Large intestine (tissue), 3 donors: ENCODE measurements around the gene MACO1. TPM values are rescaled to one million over a fixed set of nuclear protein-coding genes. Genes with fewer than 3 reads are reported as not detected.
"Not testable (repeated sequence)": the region's sequence is repeated elsewhere in the genome, so short reads cannot be mapped to it uniquely, and the experiment has no call there.

ENCODE experiments used
- DNase-seq, 2 donors: peaks; one replicate each; pipeline versions ENCODE4 v3.0.0 to v3.0.0-alpha.2; 2013
- H3K27ac ChIP-seq: one replicate; pipeline ENCODE4 v1.5.1; 2013; ENCODE audit warnings: low read length
- H3K27me3 ChIP-seq: 2 replicates; pipeline ENCODE4 v1.6.1; 2013; ENCODE audit warnings: low read length; ENCODE audit not compliant: control insufficient read depth, insufficient read depth
- H3K36me3 ChIP-seq: 2 replicates; pipeline ENCODE4 v1.6.1; 2013; ENCODE audit warnings: low read length; ENCODE audit not compliant: control insufficient read depth, insufficient read depth
- H3K4me1 ChIP-seq: one replicate; pipeline ENCODE4 v1.6.1; 2013; ENCODE audit warnings: low read length; ENCODE audit not compliant: control insufficient read depth, insufficient read depth
- H3K4me3 ChIP-seq: one replicate; pipeline ENCODE4 v1.5.1; 2013; ENCODE audit warnings: low read length
- H3K9me3 ChIP-seq: one replicate; pipeline ENCODE4 v1.6.1; 2013; ENCODE audit warnings: mild to moderate bottlenecking, low read depth, low read length, moderate library complexity; ENCODE audit not compliant: control insufficient read depth
- WGBS: methylation state at CpG from one replicate; pipeline ENCODE4 v1.1.5; 2013; ENCODE audit warnings: low lambda C conversion rate; ENCODE audit not compliant: insufficient coverage; 5-methylcytosine and 5-hydroxymethylcytosine counted together
- polyA plus RNA-seq: library from polyadenylated mRNA; unstranded; fragments of 120-200 nt; gene quantifications from one replicate; pipeline ENCODE4 v1.2.1, GENCODE V29; 2013

MACO1 gene
- polyA plus RNA-seq, 1 donor = 17.5 TPM

GRCh38 chr1:25437672-25438071 is 7.0 kb downstream of the MACO1 start:
- no peak overlapping the region for H3K27ac ChIP-seq
- 97% methylated on average over 4 of the region's 8 CpGs for WGBS
- H3K36me3 ChIP-seq = no peaks in the 10 kb centered on the region
- no peak overlapping the region for H3K4me3 ChIP-seq
- H3K9me3 ChIP-seq = no peaks in the 10 kb centered on the region
- H3K4me1 ChIP-seq = peaks cover 4% of the 10 kb centered on the region
- no peaks in the 10 kb centered on the region for H3K27me3 ChIP-seq
- DNase-seq = no peak

DNA sequence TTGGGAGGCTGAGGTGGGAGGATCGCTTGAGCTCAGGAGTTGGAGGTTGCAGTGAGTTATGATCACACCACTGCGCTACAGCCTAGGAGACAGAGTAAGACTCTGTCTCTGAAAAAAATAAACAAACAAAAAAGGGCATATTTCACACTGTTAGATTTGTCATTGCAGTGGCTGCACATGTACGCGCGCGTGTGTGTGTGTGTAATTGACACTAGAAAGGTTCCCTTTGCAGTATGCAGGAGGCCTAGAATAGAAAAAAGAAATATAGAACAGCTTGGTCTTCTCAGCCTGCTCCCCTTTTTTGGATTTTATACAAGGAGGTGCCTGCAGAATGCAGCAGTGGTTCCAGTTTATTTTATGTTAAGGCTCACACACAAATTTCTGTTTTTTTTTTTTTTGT is 8.6 kb downstream of the MACO1 start:
- Histone ChIP-seq H3K9me3 (no peaks in the 10 kb centered on the region), H3K4me3 (no peak overlapping the region), H3K27me3 (no peaks in the 10 kb centered on the region), H3K36me3 (no peaks in the 10 kb centered on the region), H3K27ac (no peak overlapping the region), H3K4me1 (no peaks in the 10 kb centered on the region)
- 95% methylated on average over 5 of the region's 6 CpGs for WGBS
- no peak for DNase-seq

DNA sequence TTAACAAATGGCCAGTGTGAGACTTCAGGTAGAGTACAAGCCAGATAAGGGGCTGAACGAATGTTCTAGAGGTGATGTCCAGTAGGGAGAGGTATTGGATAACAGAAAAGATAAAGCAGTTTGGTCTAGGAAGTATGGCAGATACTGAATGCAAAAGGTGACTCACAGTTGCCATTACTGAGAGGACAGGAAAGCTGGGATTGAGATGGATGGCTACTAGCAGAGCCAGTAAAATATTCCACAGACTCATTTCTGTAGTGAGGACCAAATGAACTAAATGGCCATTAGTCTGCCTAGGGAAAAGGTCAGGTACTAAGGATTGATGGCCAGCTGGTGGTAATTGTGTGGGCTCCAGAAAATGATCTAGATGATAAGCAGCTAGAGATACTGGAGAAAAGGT is 11.5 kb downstream of the MACO1 start:
- Histone ChIP-seq H3K27ac (no peak overlapping the region), H3K4me3 (no peak overlapping the region), H3K9me3 (no peaks in the 10 kb centered on the region), H3K27me3 (no peaks in the 10 kb centered on the region), H3K36me3 (peaks cover 2% of the 10 kb centered on the region), H3K4me1 (no peaks in the 10 kb centered on the region)
- WGBS = 60% methylated on average over 1 of the region's 1 CpG
- DNase-seq = no peak

DNA sequence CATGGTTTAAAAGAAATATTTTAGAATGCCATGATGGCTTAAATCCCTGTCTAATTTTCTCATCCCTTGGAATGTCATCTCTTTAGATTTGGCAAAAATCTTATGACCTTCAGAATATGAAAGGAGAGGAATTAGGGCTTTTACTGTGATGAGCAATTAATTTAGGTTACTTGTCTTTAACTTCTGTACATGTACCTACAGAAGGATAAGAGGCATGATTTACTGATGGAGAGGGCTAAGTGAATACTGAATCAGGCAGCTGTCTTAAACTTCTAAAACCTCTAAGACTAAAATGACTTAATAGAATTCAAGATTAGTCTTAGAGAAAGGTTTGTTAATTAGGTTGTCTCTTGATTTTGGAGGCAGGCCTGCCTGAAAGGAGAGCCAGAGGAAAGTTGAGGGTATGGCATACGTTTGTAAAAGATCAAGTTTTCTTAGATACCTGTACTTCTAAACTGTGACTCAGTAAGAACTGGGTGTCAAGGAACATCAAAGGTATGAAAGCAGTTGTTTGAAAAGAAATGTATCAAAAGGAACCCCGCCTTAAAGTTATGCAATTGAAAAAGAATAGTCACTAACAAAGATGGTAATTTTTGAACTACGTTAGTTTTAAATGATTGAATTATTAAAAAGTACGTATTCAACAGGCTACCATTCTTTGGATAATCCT is 12.5 kb downstream of the MACO1 start:
- WGBS = 96% methylated on average over 3 of the region's 4 CpGs

GRCh38 chr1:25444604-25445003 is 13.9 kb downstream of the MACO1 start:
- not testable (repeated sequence) for H3K4me1 ChIP-seq, H3K36me3 ChIP-seq, H3K27ac ChIP-seq, H3K9me3 ChIP-seq, H3K27me3 ChIP-seq, DNase-seq, H3K4me3 ChIP-seq
- no CpG with 5 or more reads among the region's 5 CpGs for WGBS

More for the DNA sequence above, 12.5 kb downstream of the MACO1 start:
- no peaks in the 10 kb centered on the region for H3K4me1 ChIP-seq
- no peaks in the 10 kb centered on the region for H3K9me3 ChIP-seq
- no peak overlapping the region for H3K4me3 ChIP-seq
- no peak overlapping the region for H3K27ac ChIP-seq
- DNase-seq = no peak
- no peaks in the 10 kb centered on the region for H3K27me3 ChIP-seq
- peaks cover 6% of the 10 kb centered on the region for H3K36me3 ChIP-seq

- no peaks in the 10 kb centered on the region for H3K27me3 ChIP-seq
- H3K27ac ChIP-seq = no peak overlapping the region
- no CpG with 5 or more reads among the region's 2 CpGs for WGBS
- H3K4me1 ChIP-seq = no peaks in the 10 kb centered on the region
- peaks cover 10% of the 10 kb centered on the region for H3K36me3 ChIP-seq
- H3K9me3 ChIP-seq = no peaks in the 10 kb centered on the region
- no peak overlapping the region for H3K4me3 ChIP-seq
- no peak for DNase-seq
Observed at GRCh38 chr1:25445993-25446538, 15.4 kb downstream of the MACO1 start.

GRCh38 chr1:25447547-25447946 is 16.9 kb downstream of the MACO1 start:
- H3K27me3 ChIP-seq = no peaks in the 10 kb centered on the region
- H3K4me1 ChIP-seq = no peaks in the 10 kb centered on the region
- H3K4me3 ChIP-seq = no peak overlapping the region
- H3K9me3 ChIP-seq = no peaks in the 10 kb centered on the region
- no peak for DNase-seq
- peaks cover 10% of the 10 kb centered on the region for H3K36me3 ChIP-seq
- no peak overlapping the region for H3K27ac ChIP-seq

- WGBS = 100% methylated on average over 1 of the region's 2 CpGs
- no peak for DNase-seq
- no peak overlapping the region for H3K4me3 ChIP-seq
- H3K27ac ChIP-seq = no peak overlapping the region
- no peaks in the 10 kb centered on the region for H3K27me3 ChIP-seq
- H3K4me1 ChIP-seq = no peaks in the 10 kb centered on the region
- H3K36me3 ChIP-seq = peaks cover 13% of the 10 kb centered on the region
- no peaks in the 10 kb centered on the region for H3K9me3 ChIP-seq
Observed at GRCh38 chr1:25450891-25451290, 20.2 kb downstream of the MACO1 start.

GRCh38 chr1:25451908-25452307 is 21.2 kb downstream of the MACO1 start:
- no peak for DNase-seq
- WGBS = 100% methylated on average over 3 of the region's 3 CpGs
- H3K36me3 ChIP-seq = peaks cover 13% of the 10 kb centered on the region

GRCh38 chr1:25456502-25456901 is 25.8 kb downstream of the MACO1 start:
- H3K4me1 ChIP-seq = no peaks in the 10 kb centered on the region
- no peak overlapping the region for H3K4me3 ChIP-seq
- no peak overlapping the region for H3K27ac ChIP-seq
- H3K9me3 ChIP-seq = no peaks in the 10 kb centered on the region
- DNase-seq = no peak
- H3K36me3 ChIP-seq = peaks cover 18% of the 10 kb centered on the region
- no peaks in the 10 kb centered on the region for H3K27me3 ChIP-seq
- WGBS = 71% methylated on average over 1 of the region's 4 CpGs

More at GRCh38 chr1:25451908-25452307, 21.2 kb downstream of the MACO1 start:
- Histone ChIP-seq H3K9me3 (no peaks in the 10 kb centered on the region), H3K27me3 (no peaks in the 10 kb centered on the region), H3K4me3 (no peak overlapping the region), H3K27ac (no peak overlapping the region), H3K4me1 (no peaks in the 10 kb centered on the region)
